HG03521 (cell line): ENCODE results near the gene PPP2R5A.

ENCODE experiments used
- ATAC-seq: cut with Tn5 transposase; IDR thresholded peaks from one replicate; pipeline ENCODE4 v1.9.1; 2021; ENCODE audit warnings: mild to moderate bottlenecking, moderate library complexity; ENCODE audit not compliant: unreplicated experiment

Gene PPP2R5A

DNA sequence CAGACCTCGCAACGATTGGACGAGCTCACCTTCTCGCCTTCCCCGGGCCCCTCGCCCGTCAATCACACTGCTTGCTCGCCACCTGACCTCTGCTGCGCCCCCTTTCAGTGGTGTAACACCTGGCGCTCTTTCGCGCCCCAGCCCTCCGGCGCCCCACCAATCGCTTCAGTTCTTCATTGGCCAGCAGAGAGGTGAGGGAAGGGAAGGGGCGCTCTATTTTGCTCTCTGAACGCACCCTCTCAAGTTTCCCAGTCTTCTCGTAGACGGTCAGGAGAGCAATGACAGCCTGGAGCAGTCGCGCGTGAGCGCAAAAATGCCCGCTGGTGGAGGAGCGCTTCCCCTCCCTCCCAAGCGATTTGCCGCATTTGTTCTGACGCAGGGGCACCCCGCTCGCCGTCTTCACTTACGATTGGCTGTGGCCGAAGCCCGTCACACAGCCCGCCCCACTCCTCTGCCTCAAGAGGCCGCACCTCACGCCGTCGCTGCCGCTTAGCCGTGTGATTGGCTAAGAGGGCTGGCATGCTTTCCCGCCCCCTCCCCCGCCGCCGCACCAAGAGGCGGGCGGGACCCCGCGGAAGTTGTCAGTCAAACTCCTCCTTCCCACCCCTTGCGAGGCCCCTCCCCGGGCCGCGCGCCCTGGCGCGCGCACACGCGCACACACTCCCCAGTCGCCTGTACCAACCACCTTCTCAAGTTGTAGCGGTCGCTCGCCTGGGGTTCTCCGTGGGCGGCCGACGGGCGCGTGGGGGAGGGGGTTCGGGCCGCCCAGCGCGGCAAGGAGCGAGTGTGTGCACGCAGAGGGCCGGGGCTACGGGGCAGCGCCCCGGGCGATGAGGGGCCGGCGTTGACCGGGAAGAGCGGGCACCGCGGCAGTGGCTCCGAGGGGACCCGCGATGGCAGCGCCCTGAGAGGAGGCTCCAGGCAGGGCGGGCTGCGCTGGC is at the start of gene PPP2R5A:
Gene PPP2R5A (plus strand): TSS at position 667 of the 941 bp plus-strand sequence. CDS start 701 bp downstream, outside the sequence.
- peak; percentile 88 for ATAC-seq

DNA sequence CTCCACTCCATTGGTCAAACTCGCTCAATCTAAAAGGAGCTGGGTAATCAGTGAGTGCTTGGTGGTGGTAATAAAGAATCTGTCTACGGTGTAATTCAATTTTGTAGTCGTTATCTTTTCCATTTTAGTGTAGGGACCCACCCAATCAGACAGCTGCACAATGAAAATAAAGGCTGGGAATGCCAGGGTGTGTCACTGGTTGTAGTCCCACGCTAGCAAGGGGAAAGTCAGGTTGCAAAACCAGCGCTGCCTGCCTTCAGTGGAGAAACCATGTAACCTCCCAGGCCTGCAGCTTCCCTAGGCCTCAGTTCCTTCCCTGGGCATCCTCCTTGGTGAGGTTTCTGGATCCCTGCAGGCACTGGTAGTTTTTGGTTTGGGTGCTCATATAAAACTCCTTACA is 49.4 kb upstream of the PPP2R5A start:
- no peak for ATAC-seq

DNA sequence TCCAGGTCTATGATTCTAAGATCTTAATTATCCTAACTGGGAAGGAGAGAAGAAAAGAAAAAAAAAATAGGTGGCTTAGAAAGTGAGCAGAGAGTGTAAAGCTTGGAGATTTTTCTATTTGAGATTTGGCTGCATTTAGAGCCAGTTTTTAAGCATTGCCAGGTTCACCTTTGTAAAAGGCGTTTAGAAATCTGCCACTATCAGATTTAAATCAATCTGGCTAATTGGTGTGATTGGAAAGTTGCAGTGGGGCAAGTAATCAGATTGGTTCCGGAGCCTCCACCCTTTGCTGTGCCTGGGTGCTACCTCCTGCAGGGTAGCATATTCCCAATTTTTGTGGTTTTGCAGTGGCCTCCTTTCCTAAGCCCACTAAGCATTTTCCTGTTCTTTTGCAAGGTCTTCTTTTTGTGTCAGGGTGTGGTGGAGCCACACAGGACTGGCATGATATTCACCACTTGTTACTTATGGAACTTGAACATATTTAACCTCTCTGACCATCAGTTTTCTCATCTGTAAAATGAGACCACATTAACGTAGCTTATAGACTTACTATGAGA is 48.5 kb upstream of the PPP2R5A start:
- no peak for ATAC-seq

DNA sequence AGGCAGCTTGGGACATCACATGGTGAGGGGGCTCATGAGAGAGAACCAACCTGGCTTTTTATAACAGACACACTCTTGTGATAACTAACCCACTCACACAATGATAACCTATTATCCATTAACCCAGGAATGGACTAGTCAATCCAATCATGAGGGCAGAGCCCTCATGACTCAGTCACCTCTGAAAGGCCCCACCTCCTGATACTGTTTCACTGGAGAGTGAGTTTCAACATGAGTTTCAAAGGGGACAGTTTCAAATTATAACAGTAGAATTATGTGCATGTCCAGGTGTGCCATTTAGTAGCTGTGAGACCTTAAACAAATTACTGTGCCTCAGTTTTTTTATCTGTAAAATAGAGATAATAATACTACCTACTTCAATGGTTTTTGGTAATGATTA is 47.6 kb upstream of the PPP2R5A start:
- peak; percentile 91 for ATAC-seq

DNA sequence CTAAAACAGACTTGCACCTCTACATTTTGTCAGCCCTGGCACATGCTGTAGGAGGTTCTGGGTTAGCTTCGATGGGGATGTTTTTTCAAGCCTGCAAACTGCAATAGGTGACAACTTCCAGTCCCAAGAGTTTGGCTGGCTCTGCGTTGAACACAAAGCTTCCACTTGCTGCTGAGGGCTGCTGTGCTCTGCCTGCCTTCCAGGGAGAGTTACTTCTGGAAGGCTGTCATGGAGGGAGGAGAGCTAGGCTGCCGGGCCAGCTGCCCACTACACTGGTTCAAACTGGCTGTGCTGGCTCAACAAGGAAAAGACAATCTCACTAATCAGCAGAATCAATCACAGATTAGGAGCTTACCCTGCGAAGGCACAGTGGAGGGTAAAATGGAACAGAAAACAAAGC is 46.7 kb upstream of the PPP2R5A start:
- ATAC-seq: no peak

DNA sequence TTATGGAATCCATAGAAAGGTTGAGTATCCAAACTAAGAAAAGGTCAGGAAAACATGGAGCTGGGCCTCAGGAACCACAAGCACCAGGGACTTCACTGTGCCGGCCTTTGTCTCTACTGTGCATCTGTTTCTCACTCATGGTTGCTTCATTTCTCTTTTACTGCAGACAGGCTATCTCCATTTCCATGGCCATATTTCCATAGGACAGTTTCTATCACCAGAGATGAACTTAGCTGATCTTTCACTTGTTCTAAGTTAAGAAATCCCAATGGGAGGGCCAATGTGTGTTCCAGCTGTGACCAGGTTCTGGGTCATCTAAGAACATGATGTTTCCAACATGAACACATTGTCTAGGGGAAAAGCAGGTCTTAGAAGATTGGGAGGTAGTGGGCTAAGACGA is 43.7 kb upstream of the PPP2R5A start:
- no peak for ATAC-seq

DNA sequence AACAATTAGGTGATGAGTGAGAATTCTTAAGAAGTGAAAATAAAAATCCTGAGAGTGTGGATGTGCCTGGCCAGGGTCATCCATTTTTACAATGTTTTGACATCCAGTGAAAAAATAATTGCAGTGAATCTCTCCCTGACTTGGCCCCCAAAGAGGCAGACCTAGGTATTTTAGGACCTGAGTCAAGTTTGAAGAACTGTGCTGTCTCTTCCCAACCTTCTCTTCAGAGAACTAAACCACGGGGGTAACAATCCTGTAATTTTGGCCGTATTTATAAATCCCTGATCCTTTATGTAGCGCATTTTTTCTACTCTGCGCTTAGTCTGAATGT is 43.3 kb upstream of the PPP2R5A start:
- no peak for ATAC-seq

DNA sequence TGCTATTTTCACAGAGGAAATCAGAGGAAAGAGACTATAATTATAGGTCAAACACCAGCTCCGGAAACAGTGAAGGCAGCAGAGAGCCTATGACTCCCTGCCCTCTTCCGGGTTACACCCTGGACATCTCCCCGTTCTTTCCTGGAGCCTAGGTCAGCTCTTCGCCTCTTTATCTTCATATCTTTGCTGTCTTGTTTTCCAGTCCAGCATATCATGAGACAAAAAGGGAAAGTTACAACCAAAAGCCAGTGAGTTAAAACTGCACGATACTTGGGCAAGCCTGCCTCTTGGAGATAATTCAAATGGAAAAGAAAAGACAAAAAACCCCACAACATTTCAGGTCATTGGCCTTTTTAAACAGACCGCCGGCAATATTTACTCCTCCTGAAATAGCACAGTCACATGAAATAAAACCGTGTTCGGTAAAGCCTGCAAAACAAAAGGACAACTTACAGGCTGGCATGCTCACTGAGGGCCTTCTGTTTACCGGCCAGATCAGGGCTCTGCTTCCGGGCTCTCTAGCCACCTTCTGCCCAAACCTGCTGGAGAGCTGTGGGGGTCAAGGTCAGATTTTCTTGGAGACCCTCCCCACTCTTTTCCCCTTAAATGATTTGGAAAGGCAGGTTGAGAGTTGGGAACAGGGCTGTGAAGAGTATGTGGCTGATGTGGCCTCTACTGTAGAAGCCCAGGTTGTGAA is 42.8 kb upstream of the PPP2R5A start:
- ATAC-seq: no peak

DNA sequence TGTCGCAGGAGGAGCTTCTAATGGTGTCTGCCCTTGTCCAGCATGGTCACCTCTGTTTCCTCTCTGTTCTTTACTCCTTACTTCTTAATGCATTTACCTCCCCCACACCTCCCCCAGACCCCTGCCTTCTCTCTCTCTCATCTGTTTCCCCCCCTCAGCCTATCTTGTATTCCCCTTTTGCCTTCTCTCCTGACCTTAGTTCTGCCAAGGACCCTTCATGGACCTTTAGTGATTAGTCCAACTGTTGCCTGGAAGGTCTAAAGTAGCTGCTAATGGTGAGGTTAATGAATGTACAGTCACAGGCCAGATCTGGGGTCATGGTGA is 42.3 kb upstream of the PPP2R5A start:
- no peak for ATAC-seq

DNA sequence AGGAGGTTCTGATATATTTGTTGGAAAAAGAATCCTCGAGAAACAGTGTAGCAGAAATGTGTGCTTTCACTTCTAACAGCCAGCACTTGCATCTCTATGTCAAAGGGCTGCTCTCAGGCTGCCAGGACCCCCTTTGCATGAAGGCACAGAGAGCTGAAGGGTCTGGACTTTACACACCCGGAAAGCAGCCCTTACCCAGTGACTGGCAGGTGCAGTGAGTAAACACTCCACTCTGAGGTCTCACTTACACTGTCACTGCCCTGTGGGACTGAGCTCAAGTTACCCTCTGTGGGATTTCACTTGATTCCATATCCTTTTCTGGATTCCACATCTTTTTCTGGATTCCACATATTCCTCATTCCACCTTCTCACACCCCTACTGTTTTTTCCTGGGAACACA is 40.8 kb upstream of the PPP2R5A start:
- no peak for ATAC-seq

DNA sequence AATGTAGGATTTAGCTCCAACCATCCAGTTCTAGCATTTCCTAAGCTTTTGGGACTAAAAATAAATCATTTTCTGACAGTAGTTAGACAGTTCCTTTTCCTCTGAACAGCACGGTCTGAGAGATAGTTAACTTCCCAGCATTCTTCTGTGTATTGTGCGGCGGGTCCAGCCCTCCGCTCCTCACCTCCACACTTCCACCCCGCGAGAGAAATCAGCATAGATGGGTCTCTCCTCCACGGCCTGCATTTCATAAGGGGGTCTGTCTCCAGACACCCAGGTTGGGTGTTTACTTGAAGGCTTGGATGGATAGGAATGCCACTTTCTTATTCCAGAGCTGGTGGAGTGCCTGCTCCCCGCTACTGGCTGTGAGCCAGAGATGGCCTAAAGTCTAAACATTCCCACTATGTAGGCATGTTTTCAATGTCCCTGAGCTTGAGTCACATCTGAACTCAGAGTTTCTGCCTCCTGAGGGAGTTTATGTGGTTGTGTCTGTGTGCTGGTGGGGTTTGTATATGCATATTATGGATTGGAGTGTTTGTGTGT is 38.0 kb upstream of the PPP2R5A start:
- no peak for ATAC-seq

DNA sequence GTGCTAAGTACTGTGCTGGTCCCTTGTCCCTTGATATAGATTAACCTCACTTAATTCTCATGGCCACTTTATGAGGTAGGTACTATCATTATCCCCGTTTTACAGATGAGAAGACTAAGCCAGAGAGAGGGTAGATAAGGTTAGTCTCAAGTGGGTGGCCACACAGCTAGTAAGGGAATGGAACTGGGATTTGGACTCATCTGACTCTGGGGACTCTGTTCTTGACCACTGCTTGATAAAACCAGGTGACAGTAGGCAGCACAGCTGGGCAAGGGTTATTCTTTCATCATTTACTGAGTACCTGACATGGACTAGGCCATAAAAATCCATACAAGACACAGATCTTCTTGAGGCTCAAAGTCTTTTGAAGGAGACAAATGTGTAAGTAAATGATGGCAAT is 37.2 kb upstream of the PPP2R5A start:
- no peak for ATAC-seq

DNA sequence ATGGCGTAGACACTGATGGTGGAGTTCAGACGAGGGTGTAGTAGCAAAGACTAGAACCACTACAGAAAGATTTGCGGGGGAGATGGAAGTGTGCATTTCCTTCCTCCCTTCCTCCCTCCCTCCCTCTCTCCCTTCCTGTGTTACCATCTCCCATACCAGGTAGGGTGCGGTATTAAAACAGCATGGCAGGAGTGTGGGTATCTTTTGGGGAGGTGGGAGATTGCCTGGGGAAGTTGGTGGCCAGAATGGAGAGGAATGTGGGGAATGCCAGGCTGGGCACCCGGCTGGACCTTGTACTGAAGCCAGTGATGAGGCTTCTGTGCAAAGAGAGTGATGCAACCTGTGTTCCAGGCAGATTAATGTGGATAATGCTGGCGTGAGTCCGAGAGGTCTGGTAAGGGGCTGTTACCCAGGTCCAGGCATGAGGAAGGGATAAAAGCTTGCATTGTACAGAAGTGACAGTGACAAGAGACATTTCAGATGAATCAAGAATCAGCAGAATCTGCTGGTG is 30.3 kb upstream of the PPP2R5A start:
- ATAC-seq: no peak

DNA sequence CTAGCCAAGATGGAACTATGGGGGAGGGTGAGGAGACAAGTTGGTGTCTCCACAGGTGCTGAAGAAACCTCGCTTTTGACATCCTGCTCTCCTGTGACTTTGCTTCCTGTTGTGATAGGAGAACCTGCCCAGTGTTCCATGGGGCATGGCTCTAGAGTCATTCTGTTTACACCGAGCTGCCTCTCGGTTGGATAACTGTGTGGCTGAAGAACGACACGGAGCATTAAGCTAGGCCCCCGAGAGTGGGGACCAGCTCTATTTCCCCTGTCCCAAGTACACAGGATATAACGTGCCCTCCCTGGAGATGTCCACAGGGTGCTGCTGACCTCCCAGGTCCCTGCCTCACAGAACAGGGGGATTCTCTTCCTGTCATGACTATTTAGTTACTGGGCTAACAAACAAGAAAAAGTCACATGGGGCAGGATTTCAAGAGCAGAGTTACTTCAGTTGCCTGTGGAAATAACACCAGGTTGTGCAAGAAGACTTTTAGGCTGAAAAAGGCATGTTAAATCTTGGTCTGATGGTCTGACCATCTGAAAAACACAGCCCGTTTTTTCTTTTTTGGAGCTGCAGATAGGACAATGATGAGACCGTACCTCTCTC is 29.4 kb upstream of the PPP2R5A start:
- ATAC-seq: no peak

DNA sequence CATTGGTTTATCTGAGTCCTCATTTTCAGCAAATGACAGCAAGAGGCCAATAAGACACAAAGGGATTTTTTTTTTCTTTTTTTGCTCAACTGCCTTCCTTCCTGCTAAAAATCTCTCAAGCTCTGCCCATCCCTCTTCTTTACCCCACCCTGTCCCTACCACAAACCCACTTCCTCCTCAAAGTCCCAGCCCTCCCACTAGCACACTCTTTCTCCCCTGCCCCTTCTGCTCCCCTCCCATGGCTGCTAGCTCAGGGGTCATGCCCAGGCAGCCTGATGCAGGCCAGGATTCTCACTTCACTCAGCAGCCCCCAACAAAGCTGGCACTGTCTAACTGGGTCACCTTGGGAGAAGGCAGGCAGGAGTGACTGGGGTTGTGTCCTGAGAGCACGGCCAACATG is 28.8 kb upstream of the PPP2R5A start:
- ATAC-seq: no peak

DNA sequence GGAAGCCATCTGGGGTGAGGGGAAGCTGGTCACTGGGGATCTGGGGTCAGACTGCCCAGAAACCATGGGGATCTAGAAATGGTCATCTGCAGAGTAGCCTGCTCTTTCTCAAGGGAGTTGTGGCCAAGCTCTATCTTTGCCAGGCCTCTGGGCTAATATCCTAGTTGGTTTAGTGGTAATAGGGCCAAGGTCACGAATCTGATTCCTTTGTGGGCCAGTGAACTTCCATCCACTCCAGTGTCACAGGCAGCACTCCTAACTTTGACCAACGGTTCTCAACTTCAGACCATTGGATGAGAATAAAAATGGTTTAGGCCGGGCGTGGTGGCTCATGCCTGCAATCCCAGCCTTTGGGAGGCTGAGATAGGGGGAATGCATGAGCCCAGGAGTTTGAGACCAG is 28.1 kb upstream of the PPP2R5A start:
- ATAC-seq: no peak

DNA sequence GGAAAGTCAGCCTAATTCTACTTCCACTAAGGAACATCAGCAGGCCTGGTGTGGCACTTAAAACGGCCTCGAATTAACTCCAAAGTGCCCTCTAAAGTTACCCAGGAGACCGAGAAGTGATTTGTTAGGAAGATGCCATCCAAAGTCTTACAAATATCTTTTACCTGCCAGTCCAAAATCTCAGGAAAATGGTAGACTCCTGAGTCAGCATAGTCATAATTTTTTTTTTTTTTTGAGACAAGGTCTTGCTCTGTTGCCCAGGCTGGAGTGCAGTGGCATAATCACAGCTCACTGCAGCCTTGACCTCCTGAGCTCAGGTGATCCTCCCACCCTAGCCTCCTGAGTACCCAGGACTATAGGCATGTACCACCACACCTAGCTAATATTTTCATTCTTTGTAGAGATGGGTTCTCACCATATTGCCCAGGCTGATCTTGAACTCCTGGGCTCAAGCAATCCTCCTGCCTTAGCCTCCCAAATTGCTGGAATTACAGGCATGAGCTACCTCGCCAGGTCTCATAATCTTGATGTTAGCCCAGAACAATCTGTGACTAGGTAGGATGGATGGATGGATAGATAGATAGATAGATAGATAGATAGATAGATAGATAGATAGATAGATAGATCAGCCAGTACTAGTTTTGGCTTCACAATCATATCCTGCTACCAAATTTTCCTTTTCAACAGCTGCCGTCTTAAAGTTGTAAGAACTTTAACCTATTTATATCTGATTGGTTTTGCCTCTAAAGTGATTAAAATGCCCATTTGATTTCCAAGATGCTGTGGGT is 25.3 kb upstream of the PPP2R5A start:
- no peak for ATAC-seq

DNA sequence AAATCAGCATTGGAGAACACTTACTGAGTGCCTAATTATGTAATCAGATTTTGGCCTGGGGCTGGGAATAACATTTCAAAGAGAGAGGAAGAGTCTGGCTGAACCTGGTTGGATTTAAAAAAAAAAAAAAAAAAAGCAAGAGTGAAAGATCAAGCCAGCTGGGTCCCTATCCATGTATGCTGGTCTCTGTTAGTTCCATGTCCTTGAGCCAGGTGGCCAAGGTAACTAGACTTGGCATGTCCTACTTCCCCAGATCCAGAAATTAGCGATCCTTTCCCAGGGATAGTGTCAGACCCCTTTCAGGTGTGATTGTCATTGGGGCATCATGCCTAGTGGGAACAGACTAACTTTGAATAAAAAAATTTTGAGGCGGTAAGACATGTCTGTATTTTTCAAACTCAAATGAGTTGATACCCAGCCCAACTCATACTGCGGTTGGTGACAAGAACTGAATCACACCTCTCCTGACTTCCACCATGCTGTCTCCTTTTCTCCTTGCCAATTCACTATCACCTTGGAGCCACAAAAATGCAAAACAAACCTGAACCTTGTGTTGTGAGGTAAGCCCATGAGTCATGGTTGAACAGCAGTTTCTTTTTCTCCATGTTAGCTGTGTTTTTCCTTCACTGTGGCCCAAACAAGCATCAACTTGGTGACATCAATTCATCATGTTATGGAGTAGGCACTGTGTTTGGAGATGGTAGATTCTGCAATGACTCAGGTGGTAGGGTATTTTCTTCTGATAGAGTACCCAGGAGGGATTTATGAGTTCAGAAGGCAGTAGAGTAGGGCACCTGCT is 24.5 kb upstream of the PPP2R5A start:
- no peak for ATAC-seq

DNA sequence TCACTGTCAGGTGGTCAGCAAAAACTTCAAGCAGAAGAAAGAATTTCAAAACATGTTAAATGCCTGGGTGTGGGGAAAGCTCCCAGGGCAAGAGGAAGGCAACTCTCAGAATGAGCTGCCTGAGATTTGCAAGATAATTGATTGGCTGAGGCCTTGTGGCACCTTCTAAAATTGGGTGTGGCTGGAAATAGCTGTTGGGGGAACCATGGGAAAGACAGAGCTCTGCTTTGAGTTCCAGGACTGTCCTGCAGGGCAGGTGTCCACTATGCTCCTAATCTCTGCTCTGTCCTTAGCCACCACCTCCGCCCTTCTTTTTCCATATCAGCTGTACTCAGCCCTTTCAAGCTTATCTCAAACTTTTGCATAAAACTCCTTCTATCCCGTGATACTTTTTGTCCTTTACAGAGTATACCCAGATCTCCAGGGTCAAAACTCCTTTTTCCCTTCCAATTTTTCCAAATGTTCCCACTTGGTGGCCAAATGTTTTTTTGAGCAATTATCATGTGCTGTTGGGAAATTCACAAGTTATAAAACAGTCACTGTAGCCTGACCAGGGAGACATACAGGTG is 23.8 kb upstream of the PPP2R5A start:
- ATAC-seq: no peak
